NB4 (cell line): ENCODE results near the gene GPR179.

Experiments used
- MYC ChIP-seq: IDR thresholded peaks from 2 replicates; pipeline ENCODE4 v1.6.1; 2011; ENCODE audit warnings: low read depth, low read length
- POLR2A ChIP-seq: IDR thresholded peaks from 2 replicates; pipeline ENCODE4 v1.6.1; 2011; ENCODE audit warnings: mild to moderate bottlenecking; ENCODE audit not compliant: insufficient read length; ENCODE audit errors: extremely low read depth
- TF ChIP-seq, protein P1 (sequence below): IDR thresholded peaks from one replicate; pipeline ENCODE4 v1.5.1; 2012; ENCODE audit warnings: low read depth, low read length
- TF ChIP-seq, protein P2 (sequence below): IDR thresholded peaks from 2 replicates; pipeline ENCODE4 v1.6.1; 2011; ENCODE audit warnings: low read depth, low read length

DNA sequence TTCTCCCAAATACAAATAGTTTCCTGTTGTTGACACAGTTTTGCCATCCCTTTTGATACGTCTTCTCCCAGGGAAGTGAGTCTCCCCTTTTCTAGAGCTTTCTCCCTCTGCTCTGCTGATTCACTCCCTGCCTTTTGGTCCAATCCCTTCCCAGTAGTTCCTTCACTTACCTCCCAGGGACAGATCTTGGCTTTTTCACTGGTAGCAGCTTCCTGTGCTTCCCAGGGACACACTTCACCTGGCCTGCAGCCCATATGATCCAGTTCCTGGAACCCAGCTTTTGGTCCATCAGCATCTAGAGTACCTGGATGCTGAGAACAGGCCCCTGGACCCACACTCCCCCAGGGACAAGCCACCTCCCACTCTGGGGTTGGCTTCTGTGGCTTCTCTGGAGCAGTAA is 15.8 kb downstream of the GPR179 start:
- TF ChIP-seq POLR2A (no peak), MYC (no peak)
- TF ChIP-seq, protein P1, sequence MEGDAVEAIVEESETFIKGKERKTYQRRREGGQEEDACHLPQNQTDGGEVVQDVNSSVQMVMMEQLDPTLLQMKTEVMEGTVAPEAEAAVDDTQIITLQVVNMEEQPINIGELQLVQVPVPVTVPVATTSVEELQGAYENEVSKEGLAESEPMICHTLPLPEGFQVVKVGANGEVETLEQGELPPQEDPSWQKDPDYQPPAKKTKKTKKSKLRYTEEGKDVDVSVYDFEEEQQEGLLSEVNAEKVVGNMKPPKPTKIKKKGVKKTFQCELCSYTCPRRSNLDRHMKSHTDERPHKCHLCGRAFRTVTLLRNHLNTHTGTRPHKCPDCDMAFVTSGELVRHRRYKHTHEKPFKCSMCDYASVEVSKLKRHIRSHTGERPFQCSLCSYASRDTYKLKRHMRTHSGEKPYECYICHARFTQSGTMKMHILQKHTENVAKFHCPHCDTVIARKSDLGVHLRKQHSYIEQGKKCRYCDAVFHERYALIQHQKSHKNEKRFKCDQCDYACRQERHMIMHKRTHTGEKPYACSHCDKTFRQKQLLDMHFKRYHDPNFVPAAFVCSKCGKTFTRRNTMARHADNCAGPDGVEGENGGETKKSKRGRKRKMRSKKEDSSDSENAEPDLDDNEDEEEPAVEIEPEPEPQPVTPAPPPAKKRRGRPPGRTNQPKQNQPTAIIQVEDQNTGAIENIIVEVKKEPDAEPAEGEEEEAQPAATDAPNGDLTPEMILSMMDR: no peak
- TF ChIP-seq, protein P2, sequence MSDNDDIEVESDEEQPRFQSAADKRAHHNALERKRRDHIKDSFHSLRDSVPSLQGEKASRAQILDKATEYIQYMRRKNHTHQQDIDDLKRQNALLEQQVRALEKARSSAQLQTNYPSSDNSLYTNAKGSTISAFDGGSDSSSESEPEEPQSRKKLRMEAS: no peak
